HUES48 (cell line): ENCODE data around the gene MBL2.

Experiments used
- H3K27ac ChIP-seq: one replicate; pipeline ENCODE4 v1.7.0; 2013; ENCODE audit warnings: low read depth, low read length, inconsistent platforms
- H3K27me3 ChIP-seq: 2 replicates; pipeline ENCODE4 v1.6.1; 2013; ENCODE audit warnings: mild to moderate bottlenecking, low read length; ENCODE audit not compliant: control insufficient read depth, insufficient read depth
- H3K36me3 ChIP-seq: 2 replicates; pipeline ENCODE4 v1.6.1; 2013; ENCODE audit warnings: low read length; ENCODE audit not compliant: control insufficient read depth, insufficient read depth
- H3K4me1 ChIP-seq: 2 replicates; pipeline ENCODE4 v1.6.1; 2013; ENCODE audit warnings: mild to moderate bottlenecking, low read length; ENCODE audit not compliant: control insufficient read depth, insufficient read depth
- H3K4me3 ChIP-seq: 2 replicates; pipeline ENCODE4 v1.5.1; 2013; ENCODE audit warnings: mild to moderate bottlenecking, low read depth, low read length
- H3K9ac ChIP-seq: 2 replicates; pipeline ENCODE4 v1.6.1; 2013; ENCODE audit warnings: mild to moderate bottlenecking, low read depth, low read length, moderate library complexity
- H3K9me3 ChIP-seq: 2 replicates; pipeline ENCODE4 v1.6.1; 2013; ENCODE audit warnings: low read length; ENCODE audit not compliant: control insufficient read depth, insufficient read depth

The MBL2 gene

GRCh38 chr10:52783726-52784125 is 11.1 kb upstream of the MBL2 start:
- Histone ChIP-seq H3K27ac (no peak overlapping the region), H3K36me3 (no peaks in the 10 kb centered on the region), H3K4me1 (no peaks in the 10 kb centered on the region), H3K4me3 (no peak overlapping the region), H3K9me3 (no peaks in the 10 kb centered on the region), H3K9ac (no peak overlapping the region), H3K27me3 (no peaks in the 10 kb centered on the region)

DNA sequence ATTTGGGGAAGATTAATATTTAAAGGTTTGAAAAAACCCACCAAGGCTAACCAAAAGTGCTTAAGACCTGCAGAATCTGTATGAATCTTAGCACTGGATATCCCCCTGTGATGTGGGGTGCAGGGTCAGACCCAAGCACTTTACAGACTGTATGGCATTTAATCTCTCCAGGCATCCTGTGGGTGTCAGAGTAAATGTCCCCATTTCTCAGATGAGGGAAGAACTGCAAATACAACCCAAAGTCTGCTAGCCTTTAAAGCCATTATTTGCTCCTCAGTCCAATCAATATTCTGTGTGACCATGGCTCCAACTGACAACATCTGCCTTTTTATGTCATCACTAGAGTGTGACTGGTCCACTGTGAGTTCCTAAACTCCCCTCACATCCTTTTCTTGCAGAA is 10.0 kb upstream of the MBL2 start:
- Histone ChIP-seq H3K9me3 (no peaks in the 10 kb centered on the region), H3K36me3 (no peaks in the 10 kb centered on the region), H3K27ac (no peak overlapping the region), H3K27me3 (no peaks in the 10 kb centered on the region), H3K9ac (no peak overlapping the region), H3K4me3 (no peak overlapping the region), H3K4me1 (no peaks in the 10 kb centered on the region)

GRCh38 chr10:52780391-52781155 is 8.0 kb upstream of the MBL2 start:
- H3K27ac ChIP-seq, result no peak overlapping the region
- H3K4me1 ChIP-seq, result no peaks in the 10 kb centered on the region
- H3K4me3 ChIP-seq, result no peak overlapping the region
- H3K9me3 ChIP-seq, result no peaks in the 10 kb centered on the region
- no peak overlapping the region for H3K9ac ChIP-seq
- no peaks in the 10 kb centered on the region for H3K27me3 ChIP-seq
- no peaks in the 10 kb centered on the region for H3K36me3 ChIP-seq

- Histone ChIP-seq H3K9ac (no peak overlapping the region), H3K27me3 (no peaks in the 10 kb centered on the region), H3K9me3 (no peaks in the 10 kb centered on the region), H3K4me3 (no peak overlapping the region), H3K4me1 (no peaks in the 10 kb centered on the region), H3K27ac (no peak overlapping the region), H3K36me3 (no peaks in the 10 kb centered on the region)
These were observed 7.2 kb upstream of the MBL2 start for GRCh38 chr10:52779541-52780390.

GRCh38 chr10:52778511-52779392 is 6.2 kb upstream of the MBL2 start:
- Histone ChIP-seq H3K27ac (no peak overlapping the region), H3K9ac (no peak overlapping the region), H3K36me3 (no peaks in the 10 kb centered on the region), H3K27me3 (no peaks in the 10 kb centered on the region), H3K9me3 (no peaks in the 10 kb centered on the region), H3K4me3 (no peak overlapping the region), H3K4me1 (no peaks in the 10 kb centered on the region)

DNA sequence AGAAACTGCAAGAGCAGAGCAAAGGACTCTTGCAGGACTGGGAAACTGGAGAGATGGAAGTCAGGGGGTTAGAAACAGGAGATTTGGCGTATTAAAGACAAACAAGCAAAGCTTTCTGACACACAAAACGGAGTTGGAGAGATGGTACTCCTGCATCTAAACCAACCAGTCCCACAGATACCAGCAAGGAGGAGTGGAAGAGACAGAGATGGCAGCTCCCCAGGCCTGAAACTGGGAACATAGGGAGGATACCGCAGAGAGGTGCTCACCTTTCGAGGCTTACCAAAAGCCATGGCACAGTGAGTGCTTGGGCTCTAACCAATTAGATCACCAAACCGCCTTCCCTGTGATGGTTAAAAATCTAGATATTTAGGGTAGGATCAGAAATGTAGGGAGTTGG is 4.8 kb upstream of the MBL2 start:
- no peak overlapping the region for H3K27ac ChIP-seq
- no peaks in the 10 kb centered on the region for H3K27me3 ChIP-seq
- no peaks in the 10 kb centered on the region for H3K4me1 ChIP-seq
- no peaks in the 10 kb centered on the region for H3K9me3 ChIP-seq
- no peak overlapping the region for H3K9ac ChIP-seq
- no peaks in the 10 kb centered on the region for H3K36me3 ChIP-seq
- no peak overlapping the region for H3K4me3 ChIP-seq

DNA sequence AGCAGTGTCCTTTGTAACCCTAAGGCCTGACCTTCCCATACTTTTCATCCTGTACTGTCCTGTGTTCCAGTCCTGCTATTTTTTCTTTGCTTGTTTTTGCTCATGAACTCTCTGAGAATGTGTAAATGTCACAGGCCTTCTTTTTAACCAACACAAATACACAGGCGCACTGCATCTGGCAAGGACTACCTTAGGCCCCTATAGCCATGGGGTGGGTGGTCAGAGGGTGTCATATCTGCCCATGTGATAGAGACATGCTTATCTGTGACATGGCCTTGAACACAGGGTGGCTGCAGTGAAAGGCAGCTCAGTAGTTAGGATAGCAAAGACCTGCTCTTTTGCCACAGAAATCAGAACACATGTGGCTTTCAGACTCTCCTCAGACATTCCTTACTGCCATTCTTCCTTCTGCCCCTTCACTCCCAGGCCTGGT is 3.9 kb upstream of the MBL2 start:
- Histone ChIP-seq H3K27ac (no peak overlapping the region), H3K4me1 (no peaks in the 10 kb centered on the region), H3K4me3 (no peak overlapping the region), H3K9me3 (no peaks in the 10 kb centered on the region), H3K27me3 (no peaks in the 10 kb centered on the region), H3K9ac (no peak overlapping the region), H3K36me3 (no peaks in the 10 kb centered on the region)

DNA sequence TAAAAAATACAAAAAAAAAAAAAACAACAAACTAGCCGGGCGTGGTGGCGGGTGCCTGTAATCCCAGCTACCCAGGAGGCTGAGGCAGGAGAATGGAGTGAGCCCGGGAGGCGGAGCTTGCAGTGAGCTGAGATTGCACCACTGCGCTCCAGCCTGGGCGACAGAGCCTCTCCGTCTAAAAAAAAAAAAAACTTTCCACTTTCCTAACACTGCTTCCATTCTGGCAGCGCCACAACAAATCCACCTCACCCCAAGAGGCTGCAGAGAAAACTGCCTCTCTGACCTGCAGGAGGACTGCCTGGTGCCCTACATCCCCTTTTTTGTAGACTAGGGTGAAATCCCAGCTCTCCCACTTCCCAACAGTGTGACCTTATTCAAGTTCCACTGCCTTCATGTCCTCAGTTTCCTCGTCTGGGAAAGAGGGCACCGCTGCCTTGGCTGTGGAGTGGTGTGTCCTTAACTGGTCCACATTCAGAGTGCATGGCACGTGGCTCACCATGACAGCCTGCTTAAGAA is 2.6 kb upstream of the MBL2 start:
- Histone ChIP-seq H3K27ac (no peak overlapping the region), H3K9ac (no peak overlapping the region), H3K36me3 (no peaks in the 10 kb centered on the region), H3K27me3 (no peaks in the 10 kb centered on the region), H3K4me3 (no peak overlapping the region), H3K9me3 (no peaks in the 10 kb centered on the region), H3K4me1 (no peaks in the 10 kb centered on the region)

GRCh38 chr10:52774600-52775106 is 2.1 kb upstream of the MBL2 start:
- Histone ChIP-seq H3K9ac (no peak overlapping the region), H3K4me1 (no peaks in the 10 kb centered on the region), H3K9me3 (no peaks in the 10 kb centered on the region), H3K36me3 (no peaks in the 10 kb centered on the region), H3K27ac (no peak overlapping the region), H3K27me3 (no peaks in the 10 kb centered on the region), H3K4me3 (no peak overlapping the region)

DNA sequence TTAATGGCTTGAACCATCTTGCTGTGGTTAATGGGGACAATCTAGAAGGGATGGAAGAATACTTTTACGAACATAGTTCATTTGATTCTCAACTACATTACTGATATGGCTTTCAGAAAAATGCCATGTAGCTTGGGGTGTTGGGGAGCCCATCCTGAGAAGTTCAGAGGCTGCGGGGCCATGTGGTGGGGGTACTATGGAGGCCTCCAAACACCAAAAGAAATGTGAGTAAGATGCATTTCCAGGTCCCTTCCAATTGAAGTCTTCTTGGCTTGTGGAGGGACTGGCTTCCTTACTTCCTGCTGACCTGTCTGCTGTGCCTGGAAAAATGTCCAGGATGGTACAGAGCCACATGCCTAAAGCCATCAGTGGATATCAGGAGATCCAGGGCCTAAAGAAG is 1.6 kb upstream of the MBL2 start:
- Histone ChIP-seq H3K36me3 (no peaks in the 10 kb centered on the region), H3K4me1 (no peaks in the 10 kb centered on the region), H3K9me3 (no peaks in the 10 kb centered on the region), H3K27ac (no peak overlapping the region), H3K9ac (no peak overlapping the region), H3K4me3 (no peak overlapping the region), H3K27me3 (no peaks in the 10 kb centered on the region)
